ENCODE results near the gene TUBAL3. TPM values are rescaled to one million over a fixed set of nuclear protein-coding genes. Genes with fewer than 3 reads are reported as not detected.

The TUBAL3 gene
- polyA plus RNA-seq, 1 experiment, result not detected

DNA sequence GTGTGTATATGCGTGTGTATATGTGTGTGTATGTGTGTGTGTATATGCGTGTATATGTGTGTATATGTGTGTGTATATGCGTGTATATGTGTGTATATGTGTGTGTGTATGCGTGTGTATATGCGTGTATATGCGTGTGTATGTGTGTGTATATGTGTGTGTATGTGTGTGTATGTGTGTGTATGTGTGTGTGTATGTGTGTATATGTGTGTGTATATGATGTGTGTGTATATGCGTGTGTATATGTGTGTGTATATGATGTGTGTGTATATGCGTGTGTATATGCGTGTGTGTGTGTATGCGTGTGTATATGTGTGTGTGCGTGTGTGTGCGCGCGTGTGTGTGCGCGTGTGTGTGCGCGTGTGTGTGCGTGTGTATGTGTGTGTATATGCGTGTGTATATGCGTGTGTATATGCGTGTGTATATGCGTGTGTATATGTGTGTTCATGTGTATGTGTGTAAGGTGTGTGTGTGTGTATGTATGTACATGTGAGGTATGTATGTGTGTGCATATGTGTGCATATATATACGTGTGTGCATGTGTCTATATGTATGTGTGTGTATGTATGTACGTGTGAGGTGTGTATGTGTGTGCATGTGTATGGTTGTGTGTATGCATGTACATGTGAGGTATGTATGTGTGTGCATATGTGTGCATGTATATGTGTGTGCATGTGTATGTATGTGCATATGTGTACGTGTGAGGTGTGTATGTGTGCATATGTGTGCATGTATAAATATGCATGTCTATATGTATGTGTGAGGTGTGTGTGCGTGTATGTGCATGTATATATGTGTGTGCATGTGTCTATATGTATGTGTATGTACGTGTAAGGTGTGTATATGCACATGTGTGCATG is 33.9 kb downstream of the TUBAL3 start:
- Histone ChIP-seq H3K4me3 (ENCODE audit: low read depth, low read length) (no peak overlapping the region), H3K27me3 (ENCODE audit: control insufficient read depth, insufficient read depth, low read length) (0 out of 2 replicates have a peak, but pooled peaks cover 1% of the 10 kb centered on the region), H3K36me3 (ENCODE audit: control insufficient read depth, insufficient read depth, low read length) (no peaks in the 10 kb centered on the region)
- no peak for DNase-seq (ENCODE audit: low read depth)
- POLR2A ChIA-PET, result no interaction called here
- TF ChIP-seq, protein P1, sequence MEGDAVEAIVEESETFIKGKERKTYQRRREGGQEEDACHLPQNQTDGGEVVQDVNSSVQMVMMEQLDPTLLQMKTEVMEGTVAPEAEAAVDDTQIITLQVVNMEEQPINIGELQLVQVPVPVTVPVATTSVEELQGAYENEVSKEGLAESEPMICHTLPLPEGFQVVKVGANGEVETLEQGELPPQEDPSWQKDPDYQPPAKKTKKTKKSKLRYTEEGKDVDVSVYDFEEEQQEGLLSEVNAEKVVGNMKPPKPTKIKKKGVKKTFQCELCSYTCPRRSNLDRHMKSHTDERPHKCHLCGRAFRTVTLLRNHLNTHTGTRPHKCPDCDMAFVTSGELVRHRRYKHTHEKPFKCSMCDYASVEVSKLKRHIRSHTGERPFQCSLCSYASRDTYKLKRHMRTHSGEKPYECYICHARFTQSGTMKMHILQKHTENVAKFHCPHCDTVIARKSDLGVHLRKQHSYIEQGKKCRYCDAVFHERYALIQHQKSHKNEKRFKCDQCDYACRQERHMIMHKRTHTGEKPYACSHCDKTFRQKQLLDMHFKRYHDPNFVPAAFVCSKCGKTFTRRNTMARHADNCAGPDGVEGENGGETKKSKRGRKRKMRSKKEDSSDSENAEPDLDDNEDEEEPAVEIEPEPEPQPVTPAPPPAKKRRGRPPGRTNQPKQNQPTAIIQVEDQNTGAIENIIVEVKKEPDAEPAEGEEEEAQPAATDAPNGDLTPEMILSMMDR (IDR thresholded peaks at IDR 0.05; ENCODE audit: insufficient read depth, low read depth, low read length), result no peak
- CTCF ChIA-PET, result no interaction called here

DNA sequence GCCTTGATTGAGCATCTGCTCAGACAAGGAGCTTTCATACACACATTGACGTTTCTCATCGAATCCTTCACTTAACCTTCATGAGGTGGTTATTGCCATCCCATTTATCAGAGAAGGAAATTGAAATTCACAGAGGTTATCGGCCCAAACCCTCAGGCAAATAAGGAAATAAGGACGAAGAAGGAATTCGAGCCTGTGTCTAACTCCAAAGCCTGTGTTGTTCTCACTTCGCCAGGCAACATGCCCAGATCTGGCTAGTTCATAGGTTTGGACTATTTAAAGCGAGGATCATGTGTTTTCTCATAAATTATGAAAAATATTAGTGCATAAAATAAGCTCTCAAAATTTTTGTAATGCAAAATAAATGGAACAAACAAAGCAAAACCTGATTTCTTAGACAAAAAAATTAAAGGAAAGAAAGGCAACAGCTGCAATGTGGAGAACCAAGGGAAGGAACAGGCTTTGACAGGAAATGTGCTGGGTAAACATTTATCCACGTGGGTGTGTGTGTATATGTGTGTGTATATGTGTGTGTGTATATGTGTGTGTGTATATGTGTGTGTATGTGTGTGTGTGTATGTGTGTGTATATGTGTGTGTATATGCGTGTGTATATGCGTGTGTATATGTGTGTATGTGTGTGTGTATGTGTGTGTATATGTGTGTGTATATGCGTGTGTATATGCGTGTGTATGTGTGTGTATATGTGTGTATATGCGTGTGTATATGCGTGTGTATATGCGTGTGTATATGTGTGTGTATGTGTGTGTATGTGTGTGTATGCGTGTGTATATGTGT is 35.1 kb downstream of the TUBAL3 start:
- 0 out of 2 replicates have a peak, but pooled peaks cover 1% of the 10 kb centered on the region for H3K27me3 ChIP-seq (ENCODE audit: control insufficient read depth, insufficient read depth, low read length)
- TF ChIP-seq, protein P1 (IDR thresholded peaks at IDR 0.05; ENCODE audit: insufficient read depth, low read depth, low read length), result no peak
- CTCF ChIA-PET, result interaction anchor here (1.0 kb wide), 1 partner anchor 14 kb away, joined by 4 read pairs; no protein-coding TSS in a partner anchor
- no peak overlapping the region for H3K4me3 ChIP-seq (ENCODE audit: low read depth, low read length)
- POLR2A ChIA-PET, result no interaction called here
- no peaks in the 10 kb centered on the region for H3K36me3 ChIP-seq (ENCODE audit: control insufficient read depth, insufficient read depth, low read length)
- no peak for DNase-seq (ENCODE audit: low read depth)

DNA sequence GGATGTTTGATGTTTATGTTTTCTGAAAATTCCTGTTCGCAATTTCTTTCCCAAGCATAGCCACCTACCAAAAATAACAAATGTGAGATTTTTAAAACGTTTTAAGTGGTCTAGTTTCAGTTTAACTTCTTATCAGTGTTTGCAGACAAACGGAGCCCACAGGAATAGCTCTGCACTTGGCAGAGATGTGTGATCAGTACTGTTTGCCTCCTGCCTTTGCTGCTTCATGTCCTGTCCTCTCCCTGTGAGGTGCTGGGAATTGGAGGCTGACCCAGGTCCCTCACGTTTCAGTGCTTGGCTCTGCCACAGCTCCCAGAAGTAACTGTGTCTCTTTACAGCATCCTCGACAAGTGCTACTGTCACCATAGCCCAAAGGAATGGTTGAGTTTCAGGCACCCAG is 38.7 kb downstream of the TUBAL3 start:
- H3K4me3 ChIP-seq (ENCODE audit: low read depth, low read length), result no peak overlapping the region
- DNase-seq (ENCODE audit: low read depth), result no peak
- ChIA-PET CTCF (no interaction called here), POLR2A (interaction anchor here (0.7 kb wide), 1 partner anchor 57 kb away, joined by 3 read pairs; no protein-coding TSS in a partner anchor)
- TF ChIP-seq, protein P1 (IDR thresholded peaks at IDR 0.05; ENCODE audit: insufficient read depth, low read depth, low read length), result no peak
- H3K36me3 ChIP-seq (ENCODE audit: control insufficient read depth, insufficient read depth, low read length), result no peaks in the 10 kb centered on the region
- 0 out of 2 replicates have a peak, but pooled peaks cover 1% of the 10 kb centered on the region for H3K27me3 ChIP-seq (ENCODE audit: control insufficient read depth, insufficient read depth, low read length)

DNA sequence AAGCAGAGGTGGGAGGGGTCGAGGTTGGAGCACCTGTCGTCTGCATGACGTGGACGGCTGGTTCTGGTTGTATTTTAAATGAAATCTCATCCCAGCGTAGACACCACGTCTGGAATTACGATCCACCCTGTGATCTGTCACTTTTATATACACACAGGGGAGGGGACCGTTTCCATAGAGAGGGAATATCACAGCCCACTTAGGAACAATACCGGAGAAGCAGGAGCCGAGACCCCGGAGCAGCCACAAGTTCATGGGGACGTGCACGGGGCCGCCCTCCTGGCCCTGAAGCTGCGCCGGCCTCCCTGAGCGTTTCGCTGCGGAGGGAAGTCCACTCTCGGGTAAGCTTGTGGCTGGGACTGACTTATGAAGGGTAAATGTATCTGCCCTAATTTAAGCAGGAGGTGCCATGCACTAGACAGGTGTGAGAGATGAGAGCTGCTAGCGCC is 39.7 kb downstream of the TUBAL3 start, which contains the start of gene UCN3:
TSS of gene UCN3 (plus strand) at position 77 of the 449 bp plus-strand sequence. CDS start 8,755 bp downstream, outside the sequence.
- no peak within 1 kb of the TSS for H3K4me3 ChIP-seq (ENCODE audit: low read depth, low read length)
- TF ChIP-seq, protein P1 (IDR thresholded peaks at IDR 0.05; ENCODE audit: insufficient read depth, low read depth, low read length), result no peak
- peaks cover 3% of the 10 kb centered on the region; the same call in 1 of the 2 replicates for H3K27me3 ChIP-seq (ENCODE audit: control insufficient read depth, insufficient read depth, low read length)
- DNase-seq (ENCODE audit: low read depth), result no peak
- no peaks in the 10 kb centered on the region for H3K36me3 ChIP-seq (ENCODE audit: control insufficient read depth, insufficient read depth, low read length)
- POLR2A ChIA-PET, result no interaction called here
- CTCF ChIA-PET, result no interaction called here

DNA sequence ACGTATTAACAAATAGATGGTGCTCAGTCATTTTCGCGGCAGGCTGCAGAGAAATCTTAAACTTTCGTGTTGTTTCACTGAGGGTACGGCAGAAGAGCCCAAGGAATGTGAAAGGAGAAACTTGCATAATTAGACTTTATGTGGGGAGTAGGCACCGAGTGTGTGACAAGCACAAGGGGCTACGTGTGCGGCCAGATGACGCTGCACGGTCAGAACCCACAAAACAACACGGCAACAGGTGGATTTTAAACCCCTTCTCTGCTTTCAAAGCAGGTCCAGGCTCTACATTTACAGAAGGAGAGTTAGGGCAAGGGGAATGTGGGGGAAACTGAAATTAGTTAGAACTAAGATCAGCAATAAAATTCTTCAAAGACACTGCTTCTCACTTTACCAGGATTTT is 40.3 kb downstream of the TUBAL3 start:
- ChIA-PET POLR2A (no interaction called here), CTCF (no interaction called here)
- H3K4me3 ChIP-seq (ENCODE audit: low read depth, low read length), result no peak overlapping the region
- DNase-seq (ENCODE audit: low read depth), result no peak
- H3K36me3 ChIP-seq (ENCODE audit: control insufficient read depth, insufficient read depth, low read length), result no peaks in the 10 kb centered on the region
- TF ChIP-seq, protein P1 (IDR thresholded peaks at IDR 0.05; ENCODE audit: insufficient read depth, low read depth, low read length), result no peak
- H3K27me3 ChIP-seq (ENCODE audit: control insufficient read depth, insufficient read depth, low read length), result peaks cover 3% of the 10 kb centered on the region; the same call in 1 of the 2 replicates

All from BJ (cell line).